Stomach (tissue), 4 donors: Measurements from ENCODE around the gene FGD6.

Source experiments
- CTCF ChIP-seq, 7 experiments: fragments of 450-650 bp in 4 of 7; fragments of 200-600 bp in 3 of 7; sonication (generic) in 3 of 7; IDR thresholded peaks; one replicate each; pipeline ENCODE4 v1.5.1; 2016 to 2019; ENCODE audit warnings: antibody characterized with exemption in 7 of 7, control low read depth in 2 of 7, mild to moderate bottlenecking in 1 of 7
- EP300 ChIP-seq: sonication (generic); formaldehyde crosslinking; IDR thresholded peaks from one replicate; pipeline ENCODE4 v1.6.1; 2017; ENCODE audit warnings: antibody characterized with exemption
- POLR2A ChIP-seq, 4 donors: fragments of 450-650 bp; IDR thresholded peaks; one replicate each; pipeline ENCODE4 v1.6.1; 2016; ENCODE audit warnings: antibody characterized with exemption in 4 of 4, control low read depth in 2 of 4, mild to moderate bottlenecking in 1 of 4, moderate library complexity in 1 of 4

- TF ChIP-seq CTCF (IDR thresholded peaks at IDR 0.05), result no peak
- TF ChIP-seq POLR2A (IDR thresholded peaks at IDR 0.05), result no peak
- TF ChIP-seq EP300, result no peak
Measured at GRCh38 chr12:95212586-95212985, 4.7 kb downstream of the FGD6 start.
